Thyroid gland (tissue), 4 donors: ENCODE measurements around the gene CCDC87. TPM values are rescaled to one million over a fixed set of nuclear protein-coding genes. Genes with fewer than 3 reads are reported as not detected.

Source experiments
- DNase-seq, 2 donors: peaks; one replicate each; pipeline ENCODE4 v3.0.0-alpha.2; 2019
- H3K27ac ChIP-seq, 3 donors: fragments of 200-600 bp; sonication (generic); 1 replicate in 2 of 3; 2 replicates in 1 of 3; pipeline ENCODE4 v1.5.1; 2016 to 2019; ENCODE audit warnings: mild to moderate bottlenecking in 1 of 3, moderate library complexity in 1 of 3
- H3K27me3 ChIP-seq: fragments of 200-600 bp; sonication (generic); one replicate; pipeline ENCODE4 v1.5.1; 2019
- H3K36me3 ChIP-seq, 2 donors: fragments of 200-600 bp; sonication (generic); one replicate each; pipeline ENCODE4 v1.5.1; 2016 to 2019
- H3K4me1 ChIP-seq, 2 donors: fragments of 200-600 bp; sonication (generic); one replicate each; pipeline ENCODE4 v1.5.1; 2017 to 2019
- H3K4me3 ChIP-seq, 3 donors: fragments of 200-600 bp; sonication (generic); replicated peaks in 1 of 3; 1 replicate in 2 of 3; 2 replicates in 1 of 3; pipeline ENCODE4 v1.5.1; 2016; ENCODE audit warnings: mild to moderate bottlenecking in 1 of 3
- H3K9me3 ChIP-seq: fragments of 200-600 bp; sonication (generic); one replicate; pipeline ENCODE4 v1.5.1; 2017
- CTCF ChIP-seq, 6 experiments: fragments of 200-600 bp in 3 of 6; fragments of 450-650 bp in 3 of 6; sonication (generic) in 3 of 6; IDR thresholded peaks; one replicate each; pipeline ENCODE4 v1.5.1; 2016 to 2019; ENCODE audit warnings: antibody characterized with exemption in 6 of 6, mild to moderate bottlenecking in 2 of 6, inconsistent platforms in 1 of 6, moderate library complexity in 1 of 6
- POLR2A ChIP-seq, 2 donors: fragments of 450-650 bp; IDR thresholded peaks; one replicate each; pipeline ENCODE4 v1.6.1; 2017; ENCODE audit warnings: antibody characterized with exemption in 2 of 2, mild to moderate bottlenecking in 2 of 2, moderate library complexity in 1 of 2
- WGBS, 2 donors: methylation state at CpG; one replicate each; pipeline ENCODE4 v1.1.5; 2017; 5-methylcytosine and 5-hydroxymethylcytosine counted together
- intact Hi-C: fragments of 100-400 bp; cut with DNase I; formaldehyde crosslinking; loops from one replicate; pipeline ENCODE4 v1.15.1; 2023
- total RNA-seq, 4 donors: library from RNA; depleted of rRNA; stranded (reverse); fragments of >200 nt; gene quantifications; one replicate each; pipeline ENCODE4 v1.2.3, GENCODE V29; 2016

The CCDC87 gene
- total RNA-seq, 4 donors from 2014 or later, result 0.92 to 2.1 (median 1.1) TPM

GRCh38 chr11:66581261-66581660 lies 11.6 kb downstream of the CCDC87 start:
- H3K4me1 ChIP-seq, result no peaks in the 10 kb centered on the region
- no peak overlapping the region for H3K27ac ChIP-seq
- no peaks in the 10 kb centered on the region for H3K9me3 ChIP-seq
- TF ChIP-seq CTCF (IDR thresholded peaks at IDR 0.05), result no peak
- TF ChIP-seq POLR2A (IDR thresholded peaks at IDR 0.05), result no peak
- DNase-seq, result no peak
- intact Hi-C loops, result no loop called here
- 78 to 82% methylated on average over 3 of the region's 3 CpGs for WGBS, 2 donors
- H3K4me3 ChIP-seq, result no peak overlapping the region
- no peaks in the 10 kb centered on the region for H3K36me3 ChIP-seq
- H3K27me3 ChIP-seq, result no peaks in the 10 kb centered on the region

GRCh38 chr11:66580803-66581202 lies 12.1 kb downstream of the CCDC87 start:
- no peak overlapping the region for H3K4me3 ChIP-seq
- no peaks in the 10 kb centered on the region for H3K36me3 ChIP-seq
- no peaks in the 10 kb centered on the region for H3K9me3 ChIP-seq
- no peaks in the 10 kb centered on the region for H3K4me1 ChIP-seq
- DNase-seq, result no peak
- no peaks in the 10 kb centered on the region for H3K27me3 ChIP-seq
- H3K27ac ChIP-seq, result no peak overlapping the region
- WGBS, 2 donors, result 83 to 85% methylated on average over 5 of the region's 5 CpGs
- TF ChIP-seq POLR2A (IDR thresholded peaks at IDR 0.05) (no peak), CTCF (IDR thresholded peaks at IDR 0.05) (no peak)
- intact Hi-C loops, result no loop called here

- Histone ChIP-seq H3K4me1 (no peaks in the 10 kb centered on the region), H3K4me3 (no peak overlapping the region), H3K9me3 (no peaks in the 10 kb centered on the region), H3K27me3 (no peaks in the 10 kb centered on the region), H3K36me3 (no peaks in the 10 kb centered on the region), H3K27ac (no peak overlapping the region)
- WGBS, 2 donors, result 17 to 20% methylated on average over 25 of the region's 25 CpGs
- peak; percentile 81 to 82 for DNase-seq
- intact Hi-C loops, result loop anchor here (2.0 kb wide), 1 partner anchor 100 kb away; no protein-coding TSS in a partner anchor
- TF ChIP-seq CTCF (IDR thresholded peaks at IDR 0.05), result peak; percentile 62 to 87 (median 80)
- TF ChIP-seq POLR2A (IDR thresholded peaks at IDR 0.05), result no peak
Observed at GRCh38 chr11:66579017-66579606, 13.8 kb downstream of the CCDC87 start.

GRCh38 chr11:66570850-66571180 lies 22.0 kb downstream of the CCDC87 start:
- H3K27ac ChIP-seq, result no peak overlapping the region
- intact Hi-C loops, result no loop called here
- no peaks in the 10 kb centered on the region for H3K36me3 ChIP-seq

More at GRCh38 chr11:66570850-66571180, 22.0 kb downstream of the CCDC87 start:
- Histone ChIP-seq H3K4me1 (peaks cover 3 to 32% of the 10 kb centered on the region in 2 donors), H3K9me3 (no peaks in the 10 kb centered on the region), H3K4me3 (no peak overlapping the region), H3K27me3 (no peaks in the 10 kb centered on the region)
- 55 to 59% methylated on average over 2 of the region's 2 CpGs for WGBS, 2 donors
- no peak for TF ChIP-seq CTCF (IDR thresholded peaks at IDR 0.05)
- no peak for TF ChIP-seq POLR2A (IDR thresholded peaks at IDR 0.05)
- no peak for DNase-seq
